ENCODE results near the gene DDX1. TPM values are rescaled to one million over a fixed set of nuclear protein-coding genes. Genes with fewer than 3 reads are reported as not detected.
"Not testable (repeated sequence)": the region's sequence is repeated elsewhere in the genome, so short reads cannot be mapped to it uniquely, and the experiment has no call there.

The DDX1 gene
- polyA plus RNA-seq, 2 donors, result 40.8 to 70.0 TPM

GRCh38 chr2:15603044-15603765 lies 11.5 kb downstream of the DDX1 start:
- Histone ChIP-seq H3K27me3 (ENCODE audit: control insufficient read depth in 1 of 2, insufficient read depth in 2 of 2, low read length in 2 of 2) (no peaks in the 10 kb centered on the region), H3K9me3 (ENCODE audit: control insufficient read depth in 2 of 2, insufficient read depth in 1 of 2, low read depth in 1 of 2, low read length in 1 of 2) (no peaks in the 10 kb centered on the region), H3K36me3 (ENCODE audit: control insufficient read depth in 2 of 2, insufficient read depth in 2 of 2, low read length in 1 of 2) (peaks cover 9 to 16% of the 10 kb centered on the region in 2 donors), H3K4me3 (ENCODE audit: low read depth in 1 of 2, low read length in 2 of 2) (no peak overlapping the region), H3K4me1 (ENCODE audit: control insufficient read depth in 2 of 2, insufficient read depth in 2 of 2, low read length in 1 of 2) (no peaks in the 10 kb centered on the region), H3K27ac (ENCODE audit: low read depth in 2 of 2, low read length in 1 of 2) (no peak overlapping the region)
- WGBS, 2 donors, result 90 to 92% methylated on average over 3 of the region's 3 CpGs

- Histone ChIP-seq H3K27ac (ENCODE audit: low read depth in 2 of 2, low read length in 1 of 2) (no peak overlapping the region), H3K4me3 (ENCODE audit: low read depth in 1 of 2, low read length in 2 of 2) (no peak overlapping the region), H3K27me3 (ENCODE audit: control insufficient read depth in 1 of 2, insufficient read depth in 2 of 2, low read length in 2 of 2) (no peaks in the 10 kb centered on the region), H3K36me3 (ENCODE audit: control insufficient read depth in 2 of 2, insufficient read depth in 2 of 2, low read length in 1 of 2) (peaks cover 9 to 16% of the 10 kb centered on the region in 2 donors), H3K4me1 (ENCODE audit: control insufficient read depth in 2 of 2, insufficient read depth in 2 of 2, low read length in 1 of 2) (no peaks in the 10 kb centered on the region), H3K9me3 (ENCODE audit: control insufficient read depth in 2 of 2, insufficient read depth in 1 of 2, low read depth in 1 of 2, low read length in 1 of 2) (no peaks in the 10 kb centered on the region)
- WGBS, 2 donors, result 95 to 96% methylated on average over 2 of the region's 2 CpGs
Observed at GRCh38 chr2:15603948-15604347, 12.3 kb downstream of the DDX1 start.

- no peak overlapping the region for H3K27ac ChIP-seq (ENCODE audit: low read depth in 2 of 2, low read length in 1 of 2)
- no peaks in the 10 kb centered on the region for H3K9me3 ChIP-seq (ENCODE audit: control insufficient read depth in 2 of 2, insufficient read depth in 1 of 2, low read depth in 1 of 2, low read length in 1 of 2)
- no peaks in the 10 kb centered on the region for H3K4me1 ChIP-seq (ENCODE audit: control insufficient read depth in 2 of 2, insufficient read depth in 2 of 2, low read length in 1 of 2)
- H3K27me3 ChIP-seq (ENCODE audit: control insufficient read depth in 1 of 2, insufficient read depth in 2 of 2, low read length in 2 of 2), result no peaks in the 10 kb centered on the region
- H3K4me3 ChIP-seq (ENCODE audit: low read depth in 1 of 2, low read length in 2 of 2), result no peak overlapping the region
- H3K36me3 ChIP-seq (ENCODE audit: control insufficient read depth in 2 of 2, insufficient read depth in 2 of 2, low read length in 1 of 2), result peaks cover 8 to 12% of the 10 kb centered on the region in 2 donors
- 47 to 84% methylated on average over 1 of the region's 1 CpG for WGBS, 2 donors
Observed at GRCh38 chr2:15605721-15606120, 14.1 kb downstream of the DDX1 start.

- Histone ChIP-seq H3K27me3 (ENCODE audit: control insufficient read depth in 1 of 2, insufficient read depth in 2 of 2, low read length in 2 of 2) (no peaks in the 10 kb centered on the region), H3K36me3 (ENCODE audit: control insufficient read depth in 2 of 2, insufficient read depth in 2 of 2, low read length in 1 of 2) (peaks cover 7 to 8% of the 10 kb centered on the region in 2 donors)
- 85 to 87% methylated on average over 8 of the region's 8 CpGs for WGBS, 2 donors
Observed at GRCh38 chr2:15606481-15607441, 15.1 kb downstream of the DDX1 start.

GRCh38 chr2:15607709-15608391 lies 16.2 kb downstream of the DDX1 start:
- 95 to 97% methylated on average over 7 of the region's 7 CpGs for WGBS, 2 donors
- peaks cover 7 to 8% of the 10 kb centered on the region in 2 donors for H3K36me3 ChIP-seq (ENCODE audit: control insufficient read depth in 2 of 2, insufficient read depth in 2 of 2, low read length in 1 of 2)

More at GRCh38 chr2:15606481-15607441, 15.1 kb downstream of the DDX1 start:
- Histone ChIP-seq H3K4me3 (ENCODE audit: low read depth in 1 of 2, low read length in 2 of 2) (no peak overlapping the region), H3K4me1 (ENCODE audit: control insufficient read depth in 2 of 2, insufficient read depth in 2 of 2, low read length in 1 of 2) (no peaks in the 10 kb centered on the region), H3K27ac (ENCODE audit: low read depth in 2 of 2, low read length in 1 of 2) (no peak overlapping the region), H3K9me3 (ENCODE audit: control insufficient read depth in 2 of 2, insufficient read depth in 1 of 2, low read depth in 1 of 2, low read length in 1 of 2) (no peaks in the 10 kb centered on the region)

GRCh38 chr2:15608392-15608761 lies 16.7 kb downstream of the DDX1 start:
- no peaks in the 10 kb centered on the region for H3K4me1 ChIP-seq (ENCODE audit: control insufficient read depth in 2 of 2, insufficient read depth in 2 of 2, low read length in 1 of 2)
- peaks cover 7 to 8% of the 10 kb centered on the region in 2 donors for H3K36me3 ChIP-seq (ENCODE audit: control insufficient read depth in 2 of 2, insufficient read depth in 2 of 2, low read length in 1 of 2)
- H3K4me3 ChIP-seq (ENCODE audit: low read depth in 1 of 2, low read length in 2 of 2), result no peak overlapping the region
- H3K27ac ChIP-seq (ENCODE audit: low read depth in 2 of 2, low read length in 1 of 2), result no peak overlapping the region
- H3K27me3 ChIP-seq (ENCODE audit: control insufficient read depth in 1 of 2, insufficient read depth in 2 of 2, low read length in 2 of 2), result no peaks in the 10 kb centered on the region
- no peaks in the 10 kb centered on the region for H3K9me3 ChIP-seq (ENCODE audit: control insufficient read depth in 2 of 2, insufficient read depth in 1 of 2, low read depth in 1 of 2, low read length in 1 of 2)
- WGBS, 2 donors, result 98 to 100% methylated on average over 4 of the region's 4 CpGs

More at GRCh38 chr2:15607709-15608391, 16.2 kb downstream of the DDX1 start:
- H3K4me1 ChIP-seq (ENCODE audit: control insufficient read depth in 2 of 2, insufficient read depth in 2 of 2, low read length in 1 of 2), result no peaks in the 10 kb centered on the region
- no peak overlapping the region for H3K27ac ChIP-seq (ENCODE audit: low read depth in 2 of 2, low read length in 1 of 2)
- H3K9me3 ChIP-seq (ENCODE audit: control insufficient read depth in 2 of 2, insufficient read depth in 1 of 2, low read depth in 1 of 2, low read length in 1 of 2), result no peaks in the 10 kb centered on the region
- H3K27me3 ChIP-seq (ENCODE audit: control insufficient read depth in 1 of 2, insufficient read depth in 2 of 2, low read length in 2 of 2), result no peaks in the 10 kb centered on the region
- no peak overlapping the region for H3K4me3 ChIP-seq (ENCODE audit: low read depth in 1 of 2, low read length in 2 of 2)

- Histone ChIP-seq H3K4me1 (ENCODE audit: control insufficient read depth in 2 of 2, insufficient read depth in 2 of 2, low read length in 1 of 2) (no peaks in the 10 kb centered on the region), H3K36me3 (ENCODE audit: control insufficient read depth in 2 of 2, insufficient read depth in 2 of 2, low read length in 1 of 2) (peaks cover 6 to 7% of the 10 kb centered on the region in 2 donors), H3K27ac (ENCODE audit: low read depth in 2 of 2, low read length in 1 of 2) (no peak overlapping the region), H3K27me3 (ENCODE audit: control insufficient read depth in 1 of 2, insufficient read depth in 2 of 2, low read length in 2 of 2) (no peaks in the 10 kb centered on the region), H3K9me3 (ENCODE audit: control insufficient read depth in 2 of 2, insufficient read depth in 1 of 2, low read depth in 1 of 2, low read length in 1 of 2) (no peaks in the 10 kb centered on the region), H3K4me3 (ENCODE audit: low read depth in 1 of 2, low read length in 2 of 2) (no peak overlapping the region)
- 95 to 100% methylated on average over 1 of the region's 1 CpG for WGBS, 2 donors
Observed at GRCh38 chr2:15609341-15610042, 17.8 kb downstream of the DDX1 start.

- WGBS, 2 donors, result 95% methylated on average over 5 of the region's 5 CpGs
- Histone ChIP-seq H3K27ac (ENCODE audit: low read depth in 2 of 2, low read length in 1 of 2) (no peak overlapping the region), H3K4me3 (ENCODE audit: low read depth in 1 of 2, low read length in 2 of 2) (no peak overlapping the region), H3K9me3 (ENCODE audit: control insufficient read depth in 2 of 2, insufficient read depth in 1 of 2, low read depth in 1 of 2, low read length in 1 of 2) (no peaks in the 10 kb centered on the region), H3K4me1 (ENCODE audit: control insufficient read depth in 2 of 2, insufficient read depth in 2 of 2, low read length in 1 of 2) (no peaks in the 10 kb centered on the region), H3K36me3 (ENCODE audit: control insufficient read depth in 2 of 2, insufficient read depth in 2 of 2, low read length in 1 of 2) (peaks cover 2 to 3% of the 10 kb centered on the region in 2 donors), H3K27me3 (ENCODE audit: control insufficient read depth in 1 of 2, insufficient read depth in 2 of 2, low read length in 2 of 2) (no peaks in the 10 kb centered on the region)
Observed at GRCh38 chr2:15610430-15610952, 18.8 kb downstream of the DDX1 start.

GRCh38 chr2:15612101-15612500 lies 20.4 kb downstream of the DDX1 start:
- 97% methylated on average over 13 to 31 of the region's 33 CpGs for WGBS, 2 donors
- not testable (repeated sequence) for H3K27ac ChIP-seq (ENCODE audit: low read depth in 2 of 2, low read length in 1 of 2); H3K27me3 ChIP-seq (ENCODE audit: control insufficient read depth in 1 of 2, insufficient read depth in 2 of 2, low read length in 2 of 2); H3K9me3 ChIP-seq (ENCODE audit: control insufficient read depth in 2 of 2, insufficient read depth in 1 of 2, low read depth in 1 of 2, low read length in 1 of 2); H3K36me3 ChIP-seq (ENCODE audit: control insufficient read depth in 2 of 2, insufficient read depth in 2 of 2, low read length in 1 of 2); H3K4me3 ChIP-seq (ENCODE audit: low read depth in 1 of 2, low read length in 2 of 2); H3K4me1 ChIP-seq (ENCODE audit: control insufficient read depth in 2 of 2, insufficient read depth in 2 of 2, low read length in 1 of 2)
